ENCODE results near the gene ADAT1. TPM values are rescaled to one million over a fixed set of nuclear protein-coding genes. Genes with fewer than 3 reads are reported as not detected.

The ADAT1 gene
- total and polyA plus RNA-seq, 2 of the 13 experiments (the other 11 are each of a cell fraction or from before 2014, with no cell fraction given) = 18.4 to 40.8 TPM

- no TSS peak for BruUV-seq (replicated peaks)
- FAIRE-seq (no peak), ATAC-seq (no peak), DNase-seq (ENCODE audit: low spot score) (no peak)
- H3K27me3 ChIP-seq (ENCODE audit: control insufficient read depth in 1 of 2, insufficient read depth in 2 of 2, low read length in 2 of 2) = no peaks in the 10 kb centered on the region
- H3K9me3 ChIP-seq (ENCODE audit: low read length) = no peaks in the 10 kb centered on the region
- CTCF ChIA-PET (ENCODE audit: low intra/inter-chr PET ratio, low total read pairs) = no interaction called here
- POLR2A ChIA-PET = no interaction called here
- H3K4me1 ChIP-seq (ENCODE audit: insufficient read depth, low read length) = peaks cover 6% of the 10 kb centered on the region
- TF ChIP-seq ZHX1 (CRISPR knock-in tag; IDR thresholded peaks at IDR 0.05; ENCODE audit: low read depth) (no peak), NFE2L2 (IDR thresholded peaks at IDR 0.05; ENCODE audit: low read length) (no peak), PTBP1 (IDR thresholded peaks at IDR 0.05; ENCODE audit: low read depth, low read length, poor library complexity, severe bottlenecking) (no peak), ARNT (IDR thresholded peaks at IDR 0.05) (no peak), KDM1A (CRISPR knock-in tag; IDR thresholded peaks at IDR 0.05) (no peak), THAP7 (CRISPR knock-in tag; IDR thresholded peaks at IDR 0.05) (no peak), USF2 (IDR thresholded peaks at IDR 0.05; ENCODE audit: low read depth, low read length) (no peak), USF2 (CRISPR knock-in tag; IDR thresholded peaks at IDR 0.05; ENCODE audit: borderline replicate concordance) (no peak), SNAI1 (CRISPR knock-in tag; IDR thresholded peaks at IDR 0.05; ENCODE audit: borderline replicate concordance) (no peak), SRY (CRISPR knock-in tag; IDR thresholded peaks at IDR 0.05) (no peak), ZNF337 (CRISPR knock-in tag; IDR thresholded peaks at IDR 0.05; ENCODE audit: borderline replicate concordance, low read depth) (no peak), KDM2A (CRISPR knock-in tag; IDR thresholded peaks at IDR 0.05; ENCODE audit: borderline replicate concordance, low read depth) (no peak), GMEB2 (CRISPR knock-in tag; IDR thresholded peaks at IDR 0.05; ENCODE audit: low read depth) (no peak), ZNF33B (CRISPR knock-in tag; IDR thresholded peaks at IDR 0.05) (no peak), ZNF850 (CRISPR knock-in tag; conservative IDR thresholded peaks at IDR 0.05) (no peak), ZNF772 (CRISPR knock-in tag; IDR thresholded peaks at IDR 0.05) (no peak)
- 98% methylated on average over 4 of the region's 4 CpGs for WGBS (ENCODE audit: low lambda C conversion rate)
- H2AFZ ChIP-seq (ENCODE audit: low read length) = no peak overlapping the region
- H4K20me1 ChIP-seq (ENCODE audit: insufficient read depth, low read length) = no peaks in the 10 kb centered on the region
- no peaks in the 10 kb centered on the region for H3K79me2 ChIP-seq (ENCODE audit: insufficient read depth, low read length)
- H3K27ac ChIP-seq (ENCODE audit: extremely low read length, insufficient read depth, low read length) = no peak overlapping the region
- in situ Hi-C loops (cut with HindIII; ENCODE audit: extremely low pct_ligation_motif_present, low pct_unique_long_range_greater_than_20kb) = no loop called here
- H3K9ac ChIP-seq (ENCODE audit: insufficient read depth, low read depth, low read length) = no peak overlapping the region
- H3K36me3 ChIP-seq (replicated peaks in 1 of 2; ENCODE audit: control insufficient read depth in 1 of 2, insufficient read depth in 2 of 2, low read length in 2 of 2) = no peaks in the 10 kb centered on the region; a peak in 1 of 5 replicates
- no peak overlapping the region for H3K4me2 ChIP-seq (ENCODE audit: low read depth, low read length)
- H3K4me3 ChIP-seq (replicated peaks in 1 of 3; ENCODE audit: insufficient read depth in 1 of 3, low read depth in 2 of 3, low read length in 3 of 3) = no peak overlapping the region
- intact Hi-C loops (cut with micrococcal nuclease; ENCODE audit: unreplicated experiment) = no loop called here
Measured at GRCh38 chr16:75588716-75589115, 34.4 kb downstream of the ADAT1 start.
